ENCODE data around the gene FAM227B.
"Not testable (repeated sequence)": the region's sequence is repeated elsewhere in the genome, so short reads cannot be mapped to it uniquely, and the experiment has no call there.

The FAM227B gene

GRCh38 chr15:49610157-49610918 lies 10.3 kb downstream of the FAM227B start:
- no peak for DNase-seq (ENCODE audit: low read depth)

GRCh38 chr15:49606594-49606993 lies 14.0 kb downstream of the FAM227B start:
- no peak for DNase-seq (ENCODE audit: low read depth)

- no peak for DNase-seq (ENCODE audit: low read depth)
Measured at GRCh38 chr15:49605588-49605987, 15.0 kb downstream of the FAM227B start.

GRCh38 chr15:49604625-49605409 lies 15.8 kb downstream of the FAM227B start:
- no peak for DNase-seq (ENCODE audit: low read depth)

GRCh38 chr15:49592829-49593316 lies 27.7 kb downstream of the FAM227B start:
- not testable (repeated sequence) for DNase-seq (ENCODE audit: low read depth)

- DNase-seq (ENCODE audit: low read depth): no peak
Measured at GRCh38 chr15:49589030-49589429, 31.6 kb downstream of the FAM227B start.

GRCh38 chr15:49573421-49573820 lies 47.2 kb downstream of the FAM227B start:
- no peak for DNase-seq (ENCODE audit: low read depth)

- DNase-seq (ENCODE audit: low read depth): no peak
Measured at GRCh38 chr15:49570672-49571071, 49.9 kb downstream of the FAM227B start.

- DNase-seq (ENCODE audit: low read depth): no peak
Measured at GRCh38 chr15:49570174-49570573, 50.4 kb downstream of the FAM227B start.

- no peak for DNase-seq (ENCODE audit: low read depth)
Measured at GRCh38 chr15:49560045-49560444, 60.6 kb downstream of the FAM227B start.

- no peak for DNase-seq (ENCODE audit: low read depth)
Measured at GRCh38 chr15:49558929-49559328, 61.7 kb downstream of the FAM227B start.

GRCh38 chr15:49556437-49556836 lies 64.2 kb downstream of the FAM227B start:
- no peak for DNase-seq (ENCODE audit: low read depth)

- not testable (repeated sequence) for DNase-seq (ENCODE audit: low read depth)
Measured at GRCh38 chr15:49550342-49550741, 70.3 kb downstream of the FAM227B start.

GRCh38 chr15:49538520-49538919 lies 82.1 kb downstream of the FAM227B start:
- no peak for DNase-seq (ENCODE audit: low read depth)

GRCh38 chr15:49530092-49530491 lies 90.5 kb downstream of the FAM227B start:
- no peak for DNase-seq (ENCODE audit: low read depth)

- DNase-seq (ENCODE audit: low read depth): no peak
Measured at GRCh38 chr15:49528289-49528688, 92.3 kb downstream of the FAM227B start.

- DNase-seq (ENCODE audit: low read depth): no peak
Measured at GRCh38 chr15:49521802-49522201, 98.8 kb downstream of the FAM227B start.

- not testable (repeated sequence) for DNase-seq (ENCODE audit: low read depth)
Measured at GRCh38 chr15:49512739-49513138, 107.9 kb downstream of the FAM227B start.

GRCh38 chr15:49507261-49507660 lies 113.4 kb downstream of the FAM227B start:
- DNase-seq (ENCODE audit: low read depth): no peak

- DNase-seq (ENCODE audit: low read depth): no peak
Measured at GRCh38 chr15:49506341-49506740, 114.3 kb downstream of the FAM227B start.

GRCh38 chr15:49501586-49501985 lies 119.0 kb downstream of the FAM227B start:
- no peak for DNase-seq (ENCODE audit: low read depth)

- DNase-seq (ENCODE audit: low read depth): no peak
Measured at GRCh38 chr15:49495993-49496753, 124.4 kb downstream of the FAM227B start.

Measured in activated T-helper 1 cell treated with Interleukin-2 at 50 U/mL for 16 hours (primary cell).